ENCODE measurements around the gene SNED1.

Gene SNED1

DNA sequence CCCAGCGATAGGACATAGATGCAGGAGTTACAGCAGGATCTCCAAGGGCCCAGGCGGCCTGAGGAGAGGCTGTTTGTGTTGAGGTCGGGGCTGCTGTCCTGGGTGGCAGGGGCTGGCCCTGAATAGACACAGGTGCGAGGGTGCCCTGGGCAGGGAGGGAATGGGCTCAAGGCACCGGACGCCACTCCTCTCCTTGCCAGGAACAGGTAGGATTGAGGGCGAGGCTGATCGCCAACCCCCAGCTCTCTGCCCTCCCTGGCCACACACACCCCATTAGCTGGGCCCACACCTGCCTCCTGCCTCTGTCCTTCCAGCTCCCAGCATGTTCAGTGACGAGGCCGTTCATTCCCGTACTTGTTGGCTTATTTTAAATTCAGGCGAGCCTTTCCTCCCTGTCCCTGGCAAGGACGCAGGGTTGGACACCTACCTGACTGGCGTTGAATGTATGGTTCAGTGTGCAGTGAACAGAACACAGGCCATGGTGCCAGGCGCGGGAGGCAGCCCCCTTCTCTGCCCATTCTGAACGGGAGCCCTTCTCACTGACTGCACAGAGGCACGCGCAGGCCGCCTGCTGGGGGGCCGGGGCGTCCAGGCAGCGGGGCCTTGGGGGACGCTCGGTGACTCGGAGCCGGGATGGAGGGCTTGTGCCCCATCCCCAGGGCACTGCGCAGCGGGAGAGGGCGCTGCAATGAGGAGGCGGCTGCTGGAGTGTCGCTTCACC, 41.3 kb upstream of the SNED1 start:
- Histone ChIP-seq H3K9ac (ENCODE audit: low read depth, low read length, poor library complexity, severe bottlenecking) (no peak overlapping the region), H4K20me1 (ENCODE audit: insufficient read depth, low read length, poor library complexity, severe bottlenecking) (no peaks in the 10 kb centered on the region), H3K36me3 (ENCODE audit: insufficient read depth, low read length) (no peaks in the 10 kb centered on the region), H3K4me1 (ENCODE audit: insufficient read depth, low read length, poor library complexity, severe bottlenecking) (no peaks in the 10 kb centered on the region), H3K9me2 (replicated peaks; ENCODE audit: low read depth, low read length) (no peaks in the 10 kb centered on the region), H3F3A (ENCODE audit: low read depth) (no peaks in the 10 kb centered on the region), H3K4me2 (ENCODE audit: low read depth, low read length, poor library complexity, severe bottlenecking) (no peak overlapping the region), H3K4me3 (ENCODE audit: low read length, poor library complexity, severe bottlenecking) (no peak overlapping the region), H3K79me2 (ENCODE audit: insufficient read depth, low read length) (no peaks in the 10 kb centered on the region), H2AFZ (ENCODE audit: low read length) (no peak overlapping the region), H3K9me3 (ENCODE audit: insufficient read depth, low read depth, low read length) (no peaks in the 10 kb centered on the region), H3K27me3 (ENCODE audit: insufficient read depth, low read length, poor library complexity, severe bottlenecking) (no peaks in the 10 kb centered on the region)
- TF ChIP-seq EZH2phosphoT487 (IDR thresholded peaks at IDR 0.05; ENCODE audit: borderline replicate concordance) = no peak
- TF ChIP-seq, protein P1, sequence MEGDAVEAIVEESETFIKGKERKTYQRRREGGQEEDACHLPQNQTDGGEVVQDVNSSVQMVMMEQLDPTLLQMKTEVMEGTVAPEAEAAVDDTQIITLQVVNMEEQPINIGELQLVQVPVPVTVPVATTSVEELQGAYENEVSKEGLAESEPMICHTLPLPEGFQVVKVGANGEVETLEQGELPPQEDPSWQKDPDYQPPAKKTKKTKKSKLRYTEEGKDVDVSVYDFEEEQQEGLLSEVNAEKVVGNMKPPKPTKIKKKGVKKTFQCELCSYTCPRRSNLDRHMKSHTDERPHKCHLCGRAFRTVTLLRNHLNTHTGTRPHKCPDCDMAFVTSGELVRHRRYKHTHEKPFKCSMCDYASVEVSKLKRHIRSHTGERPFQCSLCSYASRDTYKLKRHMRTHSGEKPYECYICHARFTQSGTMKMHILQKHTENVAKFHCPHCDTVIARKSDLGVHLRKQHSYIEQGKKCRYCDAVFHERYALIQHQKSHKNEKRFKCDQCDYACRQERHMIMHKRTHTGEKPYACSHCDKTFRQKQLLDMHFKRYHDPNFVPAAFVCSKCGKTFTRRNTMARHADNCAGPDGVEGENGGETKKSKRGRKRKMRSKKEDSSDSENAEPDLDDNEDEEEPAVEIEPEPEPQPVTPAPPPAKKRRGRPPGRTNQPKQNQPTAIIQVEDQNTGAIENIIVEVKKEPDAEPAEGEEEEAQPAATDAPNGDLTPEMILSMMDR (conservative IDR thresholded peaks at IDR 0.05; ENCODE audit: low read length) = no peak

DNA sequence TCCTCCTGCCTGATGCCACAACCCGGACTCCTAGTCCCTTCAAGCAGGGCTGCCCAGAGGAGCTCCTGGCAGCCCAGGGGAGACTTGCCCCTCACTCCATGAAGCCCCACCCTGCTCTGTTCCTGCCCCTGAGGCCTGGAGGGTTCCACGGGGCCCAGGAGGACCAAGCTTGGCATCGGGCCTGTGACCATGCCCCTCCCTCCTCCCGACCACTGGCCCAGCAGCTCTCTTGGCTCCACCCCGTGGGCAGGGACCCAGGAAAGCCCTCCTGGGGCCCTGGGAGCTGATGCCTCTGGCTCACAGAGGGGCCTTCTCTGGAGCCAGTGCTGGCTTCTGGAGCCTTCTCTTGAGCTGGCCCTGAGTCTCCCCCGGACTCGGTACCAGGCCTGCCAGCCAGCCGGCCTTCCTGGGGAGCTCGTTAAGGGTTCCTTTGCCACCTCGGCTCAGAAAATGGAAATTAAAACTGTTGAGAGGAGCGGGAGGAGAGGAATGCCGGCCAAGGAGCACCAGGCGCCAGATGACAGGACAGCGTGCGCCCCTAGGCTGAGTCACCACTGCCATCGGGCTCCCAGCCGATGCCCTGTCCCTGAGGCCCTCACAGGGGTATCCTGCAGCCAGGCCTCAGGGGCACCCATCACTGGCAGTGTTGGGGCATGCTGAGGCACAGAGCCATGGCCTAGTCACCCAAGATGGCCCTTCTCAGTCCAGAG, 40.6 kb upstream of the SNED1 start:
- TF ChIP-seq, protein P1 (conservative IDR thresholded peaks at IDR 0.05; ENCODE audit: low read length) = no peak
- TF ChIP-seq EZH2phosphoT487 (IDR thresholded peaks at IDR 0.05; ENCODE audit: borderline replicate concordance) = no peak
- no peaks in the 10 kb centered on the region for H3K4me1 ChIP-seq (ENCODE audit: insufficient read depth, low read length, poor library complexity, severe bottlenecking)

DNA sequence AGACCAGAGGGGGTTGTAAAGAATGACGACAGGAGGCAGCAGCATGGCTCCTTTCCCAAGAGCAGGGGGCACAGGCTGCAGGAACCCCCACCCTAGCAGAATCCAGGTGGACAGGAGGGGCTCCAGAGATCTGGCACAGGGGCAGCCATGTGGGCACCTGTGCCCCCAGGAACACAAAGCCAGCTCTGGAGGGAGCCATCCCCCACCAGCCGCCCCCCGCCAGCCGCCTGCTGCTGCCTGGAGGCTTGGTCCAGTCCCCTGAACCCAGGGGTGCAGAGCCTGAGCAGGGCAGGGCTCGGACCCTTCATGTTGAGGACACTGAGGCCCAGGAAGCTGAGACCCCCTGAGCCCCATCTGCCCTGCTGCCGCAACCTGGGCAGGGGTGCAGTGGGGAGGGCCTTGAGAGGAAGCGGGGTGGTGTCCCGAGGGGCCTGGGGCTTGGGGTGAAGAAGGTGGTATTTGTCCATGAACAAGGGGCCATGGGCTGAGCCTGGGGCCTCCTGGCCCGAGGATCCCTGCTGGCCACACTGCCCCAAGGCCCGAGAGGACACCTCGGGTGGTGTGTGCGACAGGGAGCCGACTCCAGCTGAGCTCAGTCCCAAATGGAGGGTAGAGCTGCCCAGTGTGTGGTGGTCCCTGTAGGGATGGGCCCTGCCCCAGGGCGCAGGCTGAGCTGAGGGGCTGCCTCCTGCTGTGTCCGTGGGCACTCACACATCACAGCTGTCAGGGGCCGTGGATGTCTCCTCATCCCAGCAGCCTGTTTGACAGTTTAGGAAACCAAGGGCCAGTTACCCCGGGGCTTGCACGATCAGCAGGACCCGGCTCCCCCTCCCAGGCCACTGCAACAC, 39.8 kb upstream of the SNED1 start:
- Histone ChIP-seq H3K9me3 (ENCODE audit: insufficient read depth, low read depth, low read length) (no peaks in the 10 kb centered on the region), H3K4me2 (ENCODE audit: low read depth, low read length, poor library complexity, severe bottlenecking) (no peak overlapping the region), H3K27me3 (ENCODE audit: insufficient read depth, low read length, poor library complexity, severe bottlenecking) (no peaks in the 10 kb centered on the region), H3F3A (ENCODE audit: low read depth) (no peaks in the 10 kb centered on the region), H3K4me1 (ENCODE audit: insufficient read depth, low read length, poor library complexity, severe bottlenecking) (no peaks in the 10 kb centered on the region), H4K20me1 (ENCODE audit: insufficient read depth, low read length, poor library complexity, severe bottlenecking) (no peaks in the 10 kb centered on the region), H3K36me3 (ENCODE audit: insufficient read depth, low read length) (no peaks in the 10 kb centered on the region), H3K9ac (ENCODE audit: low read depth, low read length, poor library complexity, severe bottlenecking) (no peak overlapping the region), H2AFZ (ENCODE audit: low read length) (no peak overlapping the region), H3K9me2 (replicated peaks; ENCODE audit: low read depth, low read length) (no peaks in the 10 kb centered on the region), H3K4me3 (ENCODE audit: low read length, poor library complexity, severe bottlenecking) (no peak overlapping the region), H3K79me2 (ENCODE audit: insufficient read depth, low read length) (no peaks in the 10 kb centered on the region)
- TF ChIP-seq, protein P1 (conservative IDR thresholded peaks at IDR 0.05; ENCODE audit: low read length) = no peak
- TF ChIP-seq EZH2phosphoT487 (IDR thresholded peaks at IDR 0.05; ENCODE audit: borderline replicate concordance) = no peak

More for the DNA sequence above, 40.6 kb upstream of the SNED1 start:
- Histone ChIP-seq H3K4me3 (ENCODE audit: low read length, poor library complexity, severe bottlenecking) (no peak overlapping the region), H3F3A (ENCODE audit: low read depth) (no peaks in the 10 kb centered on the region), H3K9me3 (ENCODE audit: insufficient read depth, low read depth, low read length) (no peaks in the 10 kb centered on the region), H3K4me2 (ENCODE audit: low read depth, low read length, poor library complexity, severe bottlenecking) (no peak overlapping the region), H2AFZ (ENCODE audit: low read length) (no peak overlapping the region), H3K27me3 (ENCODE audit: insufficient read depth, low read length, poor library complexity, severe bottlenecking) (no peaks in the 10 kb centered on the region), H3K9ac (ENCODE audit: low read depth, low read length, poor library complexity, severe bottlenecking) (no peak overlapping the region), H3K79me2 (ENCODE audit: insufficient read depth, low read length) (no peaks in the 10 kb centered on the region), H3K36me3 (ENCODE audit: insufficient read depth, low read length) (no peaks in the 10 kb centered on the region), H3K9me2 (replicated peaks; ENCODE audit: low read depth, low read length) (no peaks in the 10 kb centered on the region), H4K20me1 (ENCODE audit: insufficient read depth, low read length, poor library complexity, severe bottlenecking) (no peaks in the 10 kb centered on the region)

Data from Loucy (cell line).